NCI-H345 treated with DMSO at 0.1 percent for 48 hours (cell line): ENCODE data around the gene CADPS2.

Source experiments
- DNase-seq: peaks from one replicate; lab custom pipeline; 2025; ENCODE audit not compliant: unreplicated experiment; lab: John Stamatoyannopoulos, UW

CADPS2 gene

DNA sequence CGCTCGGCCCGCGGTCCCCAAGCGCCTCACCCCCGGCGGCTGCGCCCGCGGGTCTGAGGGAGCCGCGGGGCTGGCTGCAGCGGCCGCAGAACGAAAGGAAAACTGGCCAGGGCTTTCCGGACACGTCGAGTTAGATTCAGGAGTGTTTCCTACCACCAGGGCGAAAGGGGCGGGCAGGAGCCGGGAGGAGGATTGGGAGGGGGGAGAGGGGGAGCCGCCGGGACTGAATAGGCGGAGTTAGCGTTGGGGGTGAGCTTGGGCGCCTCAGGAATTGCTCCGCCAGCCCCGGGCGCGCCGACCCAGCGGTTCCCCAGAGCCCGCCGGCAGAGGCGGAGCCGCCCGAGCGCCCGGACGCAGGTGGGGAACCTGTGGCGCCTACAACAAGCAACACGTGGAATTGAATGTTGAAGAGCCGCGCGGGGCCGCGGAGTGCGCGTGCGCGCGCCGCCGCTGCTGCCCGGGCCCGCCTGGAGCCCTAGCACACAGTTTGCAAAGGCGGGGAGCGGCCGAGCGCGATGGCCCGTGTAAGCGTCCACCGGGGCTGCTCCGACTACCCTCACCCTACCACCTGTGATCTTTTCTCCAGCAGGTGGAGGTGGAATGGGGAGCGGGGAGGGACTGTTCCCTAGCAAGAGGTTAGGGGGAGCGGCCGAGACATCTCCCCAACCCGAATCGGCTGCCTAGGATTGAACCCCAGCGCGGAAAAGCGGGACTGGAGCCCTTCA lies at the start of gene CADPS2:
Gene CADPS2 (minus strand): TSS at position 104 of the 725 bp plus-strand sequence. CDS start 123 bp downstream, outside the sequence.
- peak; percentile 80 for DNase-seq

GRCh38 chr7:122935620-122936019 lies 49.4 kb upstream of the CADPS2 start:
- DNase-seq = no peak

- DNase-seq = no peak
These were observed 33.5 kb upstream of the CADPS2 start for GRCh38 chr7:122919643-122920181.

- no peak for DNase-seq
These were observed 28.6 kb upstream of the CADPS2 start for GRCh38 chr7:122914812-122915211.

- no peak for DNase-seq
These were observed 27.3 kb upstream of the CADPS2 start for GRCh38 chr7:122913608-122914007.

- no peak for DNase-seq
These were observed 16.7 kb upstream of the CADPS2 start for GRCh38 chr7:122902751-122903495.

DNA sequence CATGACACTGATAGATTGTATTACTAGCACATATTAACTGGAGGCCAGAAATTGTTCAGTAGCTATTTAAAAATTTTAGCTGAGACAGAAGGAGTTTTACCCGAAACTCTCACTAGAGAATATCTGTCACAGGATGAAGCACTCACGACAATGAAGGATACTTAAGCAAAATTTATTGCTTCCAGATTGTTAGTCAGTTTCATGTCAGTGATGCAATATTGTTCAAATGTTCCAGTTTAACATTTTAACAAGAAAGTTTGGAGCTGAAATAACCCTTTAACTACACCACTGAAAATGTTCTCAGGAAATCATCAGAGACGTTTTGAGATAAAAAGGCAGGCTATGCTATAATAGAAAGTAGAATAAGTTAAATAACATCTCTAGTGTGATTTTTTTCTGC lies 15.0 kb upstream of the CADPS2 start:
- no peak for DNase-seq

DNA sequence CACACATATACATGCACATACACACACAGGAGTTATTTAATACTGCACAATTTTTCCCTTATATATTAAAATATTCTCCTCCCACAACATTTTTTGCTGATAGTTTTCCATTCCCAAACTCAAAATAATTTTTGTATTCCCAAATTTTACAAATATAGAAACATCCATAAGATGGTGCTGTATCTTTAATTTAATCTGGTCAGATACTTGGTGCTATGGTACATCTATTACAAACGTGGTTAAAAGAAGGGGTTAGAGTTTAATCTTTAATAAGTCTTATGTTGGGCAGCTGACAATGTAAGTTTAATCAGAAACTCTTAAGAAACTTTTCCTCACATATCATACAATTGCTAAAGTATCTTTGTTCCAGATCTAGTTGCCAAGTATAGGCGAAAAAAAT lies 10.2 kb upstream of the CADPS2 start:
- DNase-seq = no peak

DNA sequence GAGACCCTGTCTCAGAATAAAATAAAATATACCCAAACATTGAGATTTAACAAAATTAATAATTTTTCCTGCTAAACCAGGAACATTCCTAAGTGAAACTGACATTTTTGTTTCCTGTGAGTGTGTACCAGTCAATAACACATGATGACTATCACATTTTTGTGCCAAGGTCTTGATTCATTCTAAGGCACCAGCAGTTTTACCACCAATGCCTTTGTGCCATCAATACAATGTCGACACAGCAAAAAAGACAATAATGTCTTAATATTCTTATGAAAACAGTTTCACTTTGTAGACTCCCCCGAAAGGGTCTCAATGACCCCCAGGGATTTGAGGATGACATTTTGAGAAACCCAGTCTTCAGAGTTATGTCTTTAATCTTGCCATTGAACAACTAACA lies 7.2 kb upstream of the CADPS2 start:
- DNase-seq = no peak

GRCh38 chr7:122889116-122889515 lies 2.9 kb upstream of the CADPS2 start:
- no peak for DNase-seq

DNA sequence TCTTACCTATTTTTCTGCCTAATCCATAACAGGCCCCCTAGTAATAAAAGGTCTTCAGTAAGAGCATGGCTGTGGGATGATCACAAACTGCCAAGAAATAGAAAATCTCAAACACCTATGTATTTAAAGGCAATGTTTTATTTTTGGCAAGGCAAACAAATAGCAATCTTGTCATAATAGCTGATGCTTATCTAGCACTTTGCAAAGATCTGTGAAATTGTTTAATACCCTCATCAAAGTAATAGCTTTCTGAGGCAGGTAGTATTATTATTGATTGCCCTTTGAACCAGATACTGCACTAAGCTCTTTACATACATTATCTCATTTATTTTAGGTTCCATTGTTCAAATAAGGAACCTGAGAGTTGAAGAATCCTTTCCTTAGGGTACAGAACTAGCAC lies 1.6 kb upstream of the CADPS2 start:
- no peak for DNase-seq

- peak; percentile 59 for DNase-seq
These were observed 938 bp upstream of the CADPS2 start for GRCh38 chr7:122887198-122887597.

- DNase-seq = peak; percentile 34
These were observed 490 bp downstream of the CADPS2 start for GRCh38 chr7:122885583-122886356.

DNA sequence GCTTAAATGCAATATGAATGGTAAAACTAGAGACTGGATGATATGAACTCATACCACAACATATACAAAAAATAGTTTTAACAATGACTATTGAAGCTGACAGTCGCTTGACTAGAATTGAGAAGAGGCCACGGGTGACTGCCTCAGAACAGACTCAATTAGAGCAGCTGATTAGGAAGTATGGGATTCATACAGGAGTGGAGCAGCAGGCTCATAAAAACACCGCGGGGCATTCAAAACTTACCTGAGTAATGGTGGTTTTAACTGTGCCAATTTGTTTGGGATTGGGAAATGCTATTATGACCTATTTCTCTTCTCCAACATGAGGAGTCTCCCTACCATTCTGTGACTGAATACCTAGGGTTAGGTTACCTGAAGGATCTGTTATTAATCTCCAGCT lies 2.1 kb downstream of the CADPS2 start:
- peak; percentile 91 for DNase-seq

GRCh38 chr7:122883049-122883680 lies 3.1 kb downstream of the CADPS2 start:
- no peak for DNase-seq

GRCh38 chr7:122881324-122881723 lies 4.9 kb downstream of the CADPS2 start:
- DNase-seq = no peak

- DNase-seq = no peak
These were observed 17.0 kb downstream of the CADPS2 start for GRCh38 chr7:122869260-122869659.

DNA sequence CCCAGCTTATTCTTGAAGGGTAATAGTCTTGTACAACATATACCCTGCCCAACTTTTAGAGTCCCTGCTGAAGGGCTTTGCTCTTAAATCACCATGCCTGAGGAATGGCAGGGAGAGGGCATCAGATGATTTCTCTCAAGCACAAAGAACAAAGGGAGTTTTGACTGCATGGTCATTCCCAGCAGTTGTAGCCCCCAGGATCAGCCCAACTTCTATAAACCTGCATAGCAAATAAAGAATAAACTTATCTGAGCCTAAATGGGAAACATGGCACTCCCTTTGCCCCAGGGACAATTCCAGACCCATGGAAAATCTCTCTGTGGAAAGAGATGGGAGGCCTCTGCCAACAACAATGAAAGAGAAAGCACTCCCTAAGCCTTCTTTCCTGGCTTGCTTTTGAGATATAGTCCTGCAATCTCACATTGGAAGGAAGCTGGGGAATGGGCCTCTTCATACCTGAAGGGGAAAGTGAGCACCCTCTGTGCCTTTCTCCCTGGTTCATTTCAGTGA lies 18.7 kb downstream of the CADPS2 start:
- DNase-seq = no peak

- no peak for DNase-seq
These were observed 21.4 kb downstream of the CADPS2 start for GRCh38 chr7:122864838-122865237.

DNA sequence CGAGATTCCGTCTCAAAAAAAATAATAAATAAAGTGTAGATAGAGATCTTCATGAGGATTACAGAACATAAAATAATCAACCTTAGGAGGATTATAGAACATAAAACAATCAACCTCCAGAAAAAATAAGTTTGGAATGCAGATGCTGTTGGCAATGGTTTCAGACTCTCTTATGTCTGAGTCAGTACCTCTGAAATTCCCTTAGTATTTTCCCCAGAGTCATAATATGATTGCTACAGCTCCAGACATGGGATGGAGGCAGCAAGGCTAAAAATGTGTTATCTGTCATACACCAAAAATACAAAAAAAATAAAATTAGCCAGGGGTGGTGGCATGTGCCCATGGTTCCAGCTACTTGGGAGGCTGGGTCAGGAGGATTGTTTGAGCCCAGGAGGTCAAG lies 22.2 kb downstream of the CADPS2 start:
- no peak for DNase-seq

- peak; percentile 21 for DNase-seq
These were observed 27.9 kb downstream of the CADPS2 start for GRCh38 chr7:122858320-122858719.
